GM18519 (cell line): ENCODE results near the gene PLEKHA7.

Experiments
- ATAC-seq: cut with Tn5 transposase; IDR thresholded peaks from one replicate; pipeline ENCODE4 v1.9.1; 2021; ENCODE audit warnings: mild to moderate bottlenecking, moderate library complexity; ENCODE audit not compliant: unreplicated experiment, low FRiP score

The PLEKHA7 gene

GRCh38 chr11:16820324-16821092 is 193.7 kb downstream of the PLEKHA7 start:
- peak; percentile 55 for ATAC-seq

- no peak for ATAC-seq
These were observed 195.9 kb downstream of the PLEKHA7 start for GRCh38 chr11:16818284-16818683.

- no peak for ATAC-seq
These were observed 196.9 kb downstream of the PLEKHA7 start for GRCh38 chr11:16817351-16817750.

- no peak for ATAC-seq
These were observed 197.6 kb downstream of the PLEKHA7 start for GRCh38 chr11:16816358-16817270.

- no peak for ATAC-seq
These were observed 199.0 kb downstream of the PLEKHA7 start for GRCh38 chr11:16815047-16815767.

- no peak for ATAC-seq
These were observed 199.7 kb downstream of the PLEKHA7 start for GRCh38 chr11:16814410-16815046.

GRCh38 chr11:16813126-16813525 is 201.1 kb downstream of the PLEKHA7 start:
- ATAC-seq: no peak

DNA sequence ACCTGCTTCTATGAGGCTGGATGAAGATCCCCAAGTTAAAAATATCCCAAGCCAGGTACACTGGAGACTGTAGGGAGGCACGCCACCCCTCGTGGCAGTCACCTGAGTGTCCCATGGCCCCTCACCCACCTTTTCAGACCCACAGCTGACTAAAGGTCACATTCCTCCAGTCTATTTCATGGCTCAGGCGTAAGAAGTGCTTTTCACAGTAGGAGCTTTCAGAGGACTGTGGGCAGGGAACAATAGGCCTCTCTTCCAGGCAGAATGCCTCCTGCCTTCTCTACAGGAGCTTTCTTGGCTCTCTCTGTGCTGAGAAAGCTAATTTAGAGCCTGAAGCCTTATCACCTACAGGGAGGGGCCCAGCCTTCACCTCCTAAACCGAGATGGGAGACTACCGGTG is 201.9 kb downstream of the PLEKHA7 start:
- ATAC-seq: no peak

GRCh38 chr11:16811136-16812020 is 202.8 kb downstream of the PLEKHA7 start:
- no peak for ATAC-seq

- ATAC-seq: no peak
These were observed 204.1 kb downstream of the PLEKHA7 start for GRCh38 chr11:16809886-16810668.

DNA sequence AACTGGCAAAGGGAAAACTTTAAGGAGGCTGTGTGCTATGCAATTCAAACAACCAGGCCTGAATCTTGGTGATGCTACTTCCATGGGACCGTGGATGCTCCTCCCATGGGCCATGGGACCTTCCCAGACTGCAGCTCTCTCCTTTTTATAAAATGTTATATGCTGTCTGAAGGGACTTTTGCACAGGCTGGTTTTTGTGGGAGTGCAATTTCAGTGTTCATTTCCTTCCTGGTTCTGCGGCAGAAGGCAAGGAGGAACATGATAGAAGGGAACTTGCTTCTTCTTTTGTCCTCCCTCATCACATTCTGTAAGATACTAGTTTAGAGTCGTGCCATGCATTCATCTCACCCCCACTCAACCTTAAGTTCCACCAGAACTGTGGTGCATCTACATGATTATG is 206.9 kb downstream of the PLEKHA7 start:
- no peak for ATAC-seq

GRCh38 chr11:16806791-16807190 is 207.4 kb downstream of the PLEKHA7 start:
- no peak for ATAC-seq

GRCh38 chr11:16805938-16806337 is 208.3 kb downstream of the PLEKHA7 start:
- ATAC-seq: no peak

GRCh38 chr11:16804104-16804947 is 209.9 kb downstream of the PLEKHA7 start:
- ATAC-seq: no peak

DNA sequence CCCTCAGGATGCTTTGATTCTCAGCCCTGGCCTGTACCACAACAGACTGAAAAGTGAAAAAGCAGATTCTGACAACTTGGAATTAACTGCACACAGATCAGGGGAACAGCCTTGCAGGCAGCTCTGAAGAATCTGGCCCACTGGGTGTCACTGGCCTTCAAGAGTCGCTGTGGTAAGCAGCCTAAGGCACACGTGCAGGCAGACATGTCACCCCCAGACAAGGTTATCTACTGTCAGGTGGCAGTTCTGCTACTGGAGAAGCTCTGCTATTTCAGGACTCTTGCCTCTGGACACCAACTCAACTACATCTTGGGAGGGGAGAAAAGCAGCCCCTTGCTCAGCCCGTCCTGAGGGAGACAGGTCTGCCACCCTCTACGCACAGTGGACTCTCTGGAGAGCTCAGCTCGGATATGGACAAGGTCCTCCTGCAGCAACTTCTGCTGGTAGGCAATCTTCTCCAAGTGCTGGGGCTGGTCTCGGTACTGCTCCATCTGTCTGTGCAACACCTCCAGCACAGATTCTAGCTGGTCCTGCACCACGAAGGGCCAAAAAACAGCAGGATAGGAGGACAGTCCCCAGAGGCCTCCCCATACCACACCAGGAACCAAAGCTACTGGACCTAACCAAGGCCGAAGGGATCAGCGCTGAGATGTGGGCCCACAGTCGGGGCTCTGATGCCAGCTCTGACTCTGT is 212.8 kb downstream of the PLEKHA7 start:
- no peak for ATAC-seq

DNA sequence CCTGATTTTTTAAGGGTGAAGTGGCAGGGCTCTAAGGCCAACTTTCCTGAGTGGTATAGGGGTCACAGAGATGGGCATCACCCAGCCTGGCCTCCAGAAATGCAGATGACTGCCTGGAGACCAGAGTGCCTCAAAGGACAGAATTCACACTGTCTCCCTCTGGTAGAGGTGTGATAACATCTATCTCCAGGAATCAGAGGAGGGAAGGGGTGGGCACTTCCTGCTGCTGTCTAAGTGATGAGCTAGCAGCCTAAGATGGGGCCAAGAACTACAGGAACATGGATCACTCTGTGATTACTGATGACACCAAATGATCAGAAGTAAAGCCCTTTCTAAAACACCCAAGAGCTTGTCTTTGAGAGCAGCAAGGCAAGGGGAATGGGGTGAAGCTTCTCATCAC is 213.8 kb downstream of the PLEKHA7 start:
- no peak for ATAC-seq

DNA sequence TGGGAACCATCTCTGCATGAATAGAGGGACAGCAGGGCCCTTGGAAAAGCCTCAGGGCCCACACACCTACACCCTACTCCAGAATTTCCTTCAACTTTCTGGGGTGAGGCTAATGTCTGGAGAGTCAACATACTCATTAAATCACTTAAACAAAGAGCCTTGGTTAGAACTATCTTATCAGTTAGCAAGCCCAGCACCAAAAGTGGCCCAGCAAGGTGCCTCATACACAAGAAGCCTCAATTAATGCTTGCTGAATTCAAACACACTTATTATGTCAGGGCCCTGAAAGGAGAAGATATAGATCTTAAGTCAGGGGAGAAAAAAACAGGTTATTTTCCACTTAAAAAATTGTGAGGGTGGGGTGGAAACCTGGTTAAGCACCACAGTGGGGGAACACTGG is 214.3 kb downstream of the PLEKHA7 start:
- ATAC-seq: no peak
